ENCODE results near the gene VAMP3. TPM values are rescaled to one million over a fixed set of nuclear protein-coding genes. Genes with fewer than 3 reads are reported as not detected.

The VAMP3 gene
- total RNA-seq, 1 donor from 2014 or later: 24.7 TPM

- peaks cover 13% of the 10 kb centered on the region for H3K27me3 Mint-ChIP-seq
- no peak overlapping the region for H3K4me3 Mint-ChIP-seq
- H3K36me3 Mint-ChIP-seq (ENCODE audit: low read depth): no peaks in the 10 kb centered on the region
- no peaks in the 10 kb centered on the region for H3K9me3 Mint-ChIP-seq
- H3K27ac Mint-ChIP-seq: no peak overlapping the region
- intact Hi-C loops (cut with micrococcal nuclease): loop anchor here (5.0 kb wide), 1 partner anchor 69 kb away; no protein-coding TSS in a partner anchor
- H3K4me1 Mint-ChIP-seq: peaks cover 6% of the 10 kb centered on the region
- DNase-seq: no peak
Measured at GRCh38 chr1:7751174-7751573, 19.9 kb upstream of the VAMP3 start.

DNA sequence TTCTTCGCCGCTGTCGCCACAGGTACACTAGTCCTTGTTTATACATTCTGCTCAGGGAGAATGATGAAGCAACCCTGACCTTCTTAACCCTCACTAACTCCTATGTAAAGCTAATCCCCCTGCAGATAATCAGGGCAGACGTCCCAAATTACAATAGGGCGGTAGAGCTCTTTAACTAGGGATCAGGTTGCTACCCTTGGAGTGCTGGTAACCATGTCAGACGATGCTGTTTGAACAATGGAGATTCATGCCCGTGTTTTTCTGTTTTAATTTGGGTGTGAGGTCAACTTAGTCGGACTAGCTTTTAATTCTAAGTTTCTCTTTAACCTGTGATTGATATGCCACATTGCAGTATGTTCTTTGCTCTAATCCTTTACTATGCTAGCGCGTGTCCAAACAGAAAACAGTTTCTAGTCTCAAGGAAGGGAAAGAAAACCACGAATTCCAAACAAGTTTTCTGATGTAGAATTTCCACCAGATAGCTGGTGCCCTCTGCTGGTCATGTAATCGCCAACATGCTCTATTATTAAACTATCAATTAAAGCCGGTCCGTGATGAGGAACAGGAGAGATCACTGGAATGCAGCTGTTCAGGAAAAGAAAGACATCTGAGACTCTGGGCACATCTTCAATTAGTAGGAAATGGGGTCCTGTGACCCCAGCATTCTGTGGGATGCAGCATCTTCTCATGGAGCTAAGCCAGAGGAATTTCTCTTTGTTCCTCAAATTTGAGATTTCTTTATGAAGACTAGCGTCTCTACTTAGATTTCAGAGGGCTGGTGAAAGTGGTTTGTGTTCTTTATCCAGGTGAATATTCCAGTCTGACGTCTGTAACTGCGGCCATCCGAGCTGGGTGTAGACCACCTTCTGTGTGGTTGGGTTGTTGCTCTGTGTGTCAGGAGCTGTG is 18.3 kb upstream of the VAMP3 start:
- Mint-ChIP-seq H3K27me3 (peaks cover 14% of the 10 kb centered on the region), H3K9me3 (no peaks in the 10 kb centered on the region), H3K27ac (no peak overlapping the region), H3K4me3 (peak overlapping the region; percentile 22), H3K4me1 (peaks cover 6% of the 10 kb centered on the region), H3K36me3 (ENCODE audit: low read depth) (no peaks in the 10 kb centered on the region)
- peak; percentile 78 for DNase-seq
- intact Hi-C loops (cut with micrococcal nuclease): loop anchor here (1.0 to 5.0 kb wide), 2 partner anchors 70 to 85 kb away; no protein-coding TSS in a partner anchor

GRCh38 chr1:7753641-7754040 is 17.5 kb upstream of the VAMP3 start:
- no peaks in the 10 kb centered on the region for H3K9me3 Mint-ChIP-seq
- H3K27me3 Mint-ChIP-seq: peaks cover 20% of the 10 kb centered on the region
- H3K36me3 Mint-ChIP-seq (ENCODE audit: low read depth): no peaks in the 10 kb centered on the region
- DNase-seq: no peak
- intact Hi-C loops (cut with micrococcal nuclease): loop anchor here (1.0 to 5.0 kb wide), 2 partner anchors 71 to 86 kb away; no protein-coding TSS in a partner anchor
- no peak overlapping the region for H3K27ac Mint-ChIP-seq
- no peak overlapping the region for H3K4me3 Mint-ChIP-seq
- peaks cover 6% of the 10 kb centered on the region for H3K4me1 Mint-ChIP-seq

- Mint-ChIP-seq H3K36me3 (ENCODE audit: low read depth) (no peaks in the 10 kb centered on the region), H3K27ac (no peak overlapping the region)
Measured at GRCh38 chr1:7754234-7754633, 16.9 kb upstream of the VAMP3 start.

GRCh38 chr1:7755448-7755847 is 15.6 kb upstream of the VAMP3 start:
- H3K4me1 Mint-ChIP-seq: peaks cover 6% of the 10 kb centered on the region
- no peak overlapping the region for H3K4me3 Mint-ChIP-seq

More at GRCh38 chr1:7754234-7754633, 16.9 kb upstream of the VAMP3 start:
- Mint-ChIP-seq H3K4me1 (peaks cover 6% of the 10 kb centered on the region), H3K4me3 (no peak overlapping the region), H3K27me3 (peaks cover 20% of the 10 kb centered on the region), H3K9me3 (no peaks in the 10 kb centered on the region)
- no peak for DNase-seq
- intact Hi-C loops (cut with micrococcal nuclease): loop anchor here (5.0 kb wide), 1 partner anchor 72 kb away; no protein-coding TSS in a partner anchor

DNA sequence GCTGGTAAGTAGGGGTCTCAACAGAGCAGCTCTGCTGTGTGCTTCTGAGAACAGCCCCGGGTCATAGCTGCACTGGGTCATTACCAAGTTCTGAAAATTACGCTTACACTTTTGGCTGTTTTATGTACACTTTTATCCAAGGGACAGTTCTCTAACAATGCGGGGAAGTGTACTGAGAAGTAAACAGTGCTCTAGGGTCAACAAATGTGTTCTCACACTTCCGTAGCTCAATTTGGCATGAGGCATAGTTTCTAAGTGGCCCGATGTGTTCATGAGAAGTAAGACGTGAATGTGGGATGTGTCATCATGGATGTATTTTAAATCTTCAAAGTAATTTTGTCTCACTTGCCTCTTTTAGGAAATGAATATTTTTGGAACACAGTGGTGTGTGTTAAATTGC is 10.9 kb upstream of the VAMP3 start:
- Mint-ChIP-seq H3K27ac (no peak overlapping the region), H3K4me1 (no peaks in the 10 kb centered on the region), H3K27me3 (peaks cover 29% of the 10 kb centered on the region), H3K9me3 (no peaks in the 10 kb centered on the region), H3K36me3 (ENCODE audit: low read depth) (no peaks in the 10 kb centered on the region), H3K4me3 (no peak overlapping the region)
- DNase-seq: no peak
- intact Hi-C loops (cut with micrococcal nuclease): no loop called here

More at GRCh38 chr1:7755448-7755847, 15.6 kb upstream of the VAMP3 start:
- no peak overlapping the region for H3K27ac Mint-ChIP-seq
- DNase-seq: no peak
- no peaks in the 10 kb centered on the region for H3K36me3 Mint-ChIP-seq (ENCODE audit: low read depth)
- H3K27me3 Mint-ChIP-seq: peaks cover 23% of the 10 kb centered on the region
- no peaks in the 10 kb centered on the region for H3K9me3 Mint-ChIP-seq
- intact Hi-C loops (cut with micrococcal nuclease): no loop called here

DNA sequence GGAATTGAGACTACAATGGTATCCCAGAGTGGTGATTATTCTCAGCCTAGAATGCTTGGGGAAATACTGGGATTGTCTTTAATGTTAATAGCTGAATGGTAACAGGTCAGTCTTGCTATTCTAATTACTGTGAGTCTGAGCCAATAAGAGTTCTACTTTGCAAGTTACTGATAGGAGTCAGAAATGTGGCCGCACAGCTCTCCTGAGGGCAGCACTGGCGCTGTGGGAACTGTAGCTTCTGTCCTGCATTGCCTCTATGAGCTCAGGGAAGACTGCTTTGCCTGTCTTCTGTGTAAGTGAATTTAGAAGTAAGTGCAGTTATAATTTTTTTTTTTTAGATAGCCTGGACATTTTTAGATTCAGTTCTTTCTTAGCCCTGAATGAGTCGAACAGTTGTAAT is 10.0 kb upstream of the VAMP3 start:
- DNase-seq: no peak
- Mint-ChIP-seq H3K4me3 (no peak overlapping the region), H3K27me3 (peaks cover 31% of the 10 kb centered on the region), H3K36me3 (ENCODE audit: low read depth) (no peaks in the 10 kb centered on the region), H3K9me3 (no peaks in the 10 kb centered on the region), H3K27ac (no peak overlapping the region), H3K4me1 (no peaks in the 10 kb centered on the region)
- intact Hi-C loops (cut with micrococcal nuclease): no loop called here

DNA sequence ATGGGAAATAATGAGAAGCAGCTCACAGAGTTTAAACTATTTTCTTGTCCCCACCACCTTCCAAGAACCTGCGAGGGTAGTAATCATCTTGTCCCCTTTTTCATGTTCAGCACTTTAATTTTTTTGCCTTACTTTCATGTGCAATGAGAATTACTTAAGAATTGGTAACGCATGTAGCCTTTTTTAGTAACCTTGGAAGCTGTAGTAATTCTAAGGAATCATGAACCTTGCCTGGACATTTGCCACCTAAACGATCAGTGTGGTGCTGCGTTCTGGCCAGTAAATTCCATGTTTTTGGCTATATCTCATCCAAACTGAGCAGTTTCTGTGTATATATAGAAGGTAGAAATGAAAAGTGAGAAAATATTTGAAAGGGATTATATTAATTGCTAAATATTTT is 3.9 kb upstream of the VAMP3 start:
- H3K4me1 Mint-ChIP-seq: peaks cover 10% of the 10 kb centered on the region

GRCh38 chr1:7768583-7768982 is 2.5 kb upstream of the VAMP3 start:
- Mint-ChIP-seq H3K4me1 (peaks cover 21% of the 10 kb centered on the region), H3K4me3 (no peak overlapping the region), H3K36me3 (ENCODE audit: low read depth) (peaks cover 11% of the 10 kb centered on the region), H3K27ac (no peak overlapping the region), H3K27me3 (peaks cover 35% of the 10 kb centered on the region), H3K9me3 (no peaks in the 10 kb centered on the region)
- intact Hi-C loops (cut with micrococcal nuclease): no loop called here
- no peak for DNase-seq

More for the DNA sequence above, 3.9 kb upstream of the VAMP3 start:
- intact Hi-C loops (cut with micrococcal nuclease): no loop called here
- no peak overlapping the region for H3K4me3 Mint-ChIP-seq
- H3K36me3 Mint-ChIP-seq (ENCODE audit: low read depth): peaks cover under 1% of the 10 kb centered on the region
- no peak for DNase-seq
- no peak overlapping the region for H3K27ac Mint-ChIP-seq
- H3K27me3 Mint-ChIP-seq: peaks cover 42% of the 10 kb centered on the region
- H3K9me3 Mint-ChIP-seq: no peaks in the 10 kb centered on the region

DNA sequence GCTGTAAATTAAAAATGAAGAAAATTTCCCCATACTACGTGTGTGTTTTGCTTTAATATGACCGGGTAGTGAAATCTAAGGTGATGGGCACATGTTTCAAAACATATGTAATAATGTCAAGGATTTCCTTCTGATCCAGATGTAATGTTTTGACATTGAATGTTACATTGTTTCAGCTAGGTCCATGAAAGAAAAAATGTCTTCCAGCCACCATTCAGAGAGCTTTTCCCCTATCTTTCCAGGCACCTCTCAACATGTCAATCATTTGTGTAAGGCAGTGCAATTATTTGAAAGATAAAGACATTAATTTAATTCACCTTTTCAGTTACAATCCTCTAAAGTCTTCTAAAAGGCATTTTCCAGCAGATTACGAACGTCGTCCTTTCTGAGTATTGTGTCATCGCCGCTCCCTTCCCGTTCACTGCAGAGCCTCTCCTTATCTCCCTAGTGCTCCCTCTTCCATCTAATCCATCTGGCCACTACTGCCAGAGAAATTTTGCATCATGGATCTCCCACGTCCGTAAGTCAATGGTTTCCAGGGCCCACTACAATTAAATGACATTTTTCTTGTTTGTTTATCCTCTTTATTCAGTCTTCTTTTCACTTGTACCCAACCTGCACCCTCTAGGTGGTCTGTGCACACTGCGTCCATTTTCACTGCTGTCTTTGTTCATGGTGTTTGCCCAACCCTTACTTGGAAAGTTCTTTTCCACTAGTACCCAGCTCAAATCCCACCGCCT is 1.3 kb upstream of the VAMP3 start:
- H3K27ac Mint-ChIP-seq: no peak overlapping the region
- intact Hi-C loops (cut with micrococcal nuclease): no loop called here

DNA sequence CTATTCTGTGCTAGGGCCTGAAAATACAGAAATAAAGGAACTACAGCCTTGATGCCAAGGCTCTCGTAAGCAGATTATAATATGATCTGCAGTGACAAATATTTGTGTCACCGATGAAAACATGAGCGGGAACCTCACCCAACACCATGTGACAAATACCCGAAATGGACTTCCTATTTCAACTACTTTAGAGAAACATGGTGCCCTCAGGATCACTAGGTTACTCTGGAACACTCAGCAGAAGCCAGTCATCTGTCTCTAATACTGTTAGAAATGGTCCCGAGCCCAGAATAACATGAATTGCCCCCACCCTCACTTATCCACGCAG is 463 bp upstream of the VAMP3 start:
- H3K4me1 Mint-ChIP-seq: peaks cover 25% of the 10 kb centered on the region
- intact Hi-C loops (cut with micrococcal nuclease): no loop called here
- H3K4me3 Mint-ChIP-seq: peak overlapping the region; percentile 90
- H3K27ac Mint-ChIP-seq: peak overlapping the region; percentile 80
- no peaks in the 10 kb centered on the region for H3K9me3 Mint-ChIP-seq
- peaks cover 19% of the 10 kb centered on the region for H3K36me3 Mint-ChIP-seq (ENCODE audit: low read depth)
- H3K27me3 Mint-ChIP-seq: peaks cover 28% of the 10 kb centered on the region
- DNase-seq: no peak

More for the DNA sequence above, 1.3 kb upstream of the VAMP3 start:
- Mint-ChIP-seq H3K4me1 (peaks cover 24% of the 10 kb centered on the region), H3K36me3 (ENCODE audit: low read depth) (peaks cover 16% of the 10 kb centered on the region), H3K27me3 (peaks cover 33% of the 10 kb centered on the region), H3K9me3 (no peaks in the 10 kb centered on the region), H3K4me3 (peak overlapping the region; percentile 24)
- no peak for DNase-seq

GRCh38 chr1:7771823-7772299 is 765 bp downstream of the VAMP3 start:
- Mint-ChIP-seq H3K36me3 (ENCODE audit: low read depth) (peaks cover 23% of the 10 kb centered on the region), H3K9me3 (no peaks in the 10 kb centered on the region), H3K27me3 (peaks cover 21% of the 10 kb centered on the region), H3K4me1 (peaks cover 25% of the 10 kb centered on the region), H3K4me3 (peak overlapping the region; percentile 90), H3K27ac (peak overlapping the region; percentile 80)
- intact Hi-C loops (cut with micrococcal nuclease): loop anchor here (1.0 kb wide), 1 partner anchor 11 kb away; no protein-coding TSS in a partner anchor
- DNase-seq: no peak

DNA sequence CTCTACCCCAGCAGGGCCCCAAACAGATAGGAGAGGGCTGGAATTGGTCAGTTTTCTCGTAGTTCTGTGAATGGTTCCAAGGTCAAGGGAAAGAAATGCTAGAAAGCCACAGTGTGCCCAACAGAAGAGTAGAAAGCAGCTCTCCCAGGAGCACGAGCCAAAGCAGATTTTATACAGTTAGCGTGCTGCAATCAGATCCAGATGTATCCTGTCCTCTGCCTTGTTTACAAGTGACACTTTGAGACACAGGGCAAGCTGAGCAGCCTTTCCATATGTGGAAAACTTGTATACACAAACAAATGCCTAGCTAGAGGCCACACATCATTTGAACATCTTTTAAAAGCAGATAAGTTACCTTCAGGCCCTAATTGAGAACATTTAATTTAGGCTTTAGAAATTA is 6.5 kb downstream of the VAMP3 start:
- Mint-ChIP-seq H3K4me1 (peaks cover 26% of the 10 kb centered on the region), H3K4me3 (no peak overlapping the region), H3K27me3 (no peaks in the 10 kb centered on the region), H3K36me3 (ENCODE audit: low read depth) (peaks cover 56% of the 10 kb centered on the region), H3K9me3 (no peaks in the 10 kb centered on the region), H3K27ac (no peak overlapping the region)
- intact Hi-C loops (cut with micrococcal nuclease): no loop called here
- DNase-seq: no peak

- peaks cover 52% of the 10 kb centered on the region for H3K36me3 Mint-ChIP-seq (ENCODE audit: low read depth)
- no peak for DNase-seq
- H3K9me3 Mint-ChIP-seq: no peaks in the 10 kb centered on the region
- H3K27ac Mint-ChIP-seq: no peak overlapping the region
- no peaks in the 10 kb centered on the region for H3K27me3 Mint-ChIP-seq
- no peak overlapping the region for H3K4me3 Mint-ChIP-seq
- intact Hi-C loops (cut with micrococcal nuclease): no loop called here
- peaks cover 26% of the 10 kb centered on the region for H3K4me1 Mint-ChIP-seq
Measured at GRCh38 chr1:7778133-7778628, 7.1 kb downstream of the VAMP3 start.
